GDM1 (cell line): ENCODE results near the gene GNMT.
"Not testable (repeated sequence)": the region's sequence is repeated elsewhere in the genome, so short reads cannot be mapped to it uniquely, and the experiment has no call there.

Experiments used
- DNase-seq: peaks from one replicate; lab custom pipeline; 2025; lab: John Stamatoyannopoulos, UW

Gene GNMT

GRCh38 chr6:42978487-42978838 lies 17.9 kb downstream of the GNMT start:
- DNase-seq: no peak

GRCh38 chr6:42978839-42979522 lies 18.4 kb downstream of the GNMT start, which contains the start of gene PEX6:
TSS of gene PEX6 (minus strand) at chr6:42979181. CDS start at chr6:42979150, 31 bp downstream.
- peak; percentile 91 for DNase-seq

- DNase-seq: no peak
These were observed 19.1 kb downstream of the GNMT start for GRCh38 chr6:42979523-42980177.

GRCh38 chr6:42981836-42982235 lies 21.3 kb downstream of the GNMT start:
- no peak for DNase-seq

- DNase-seq: peak; percentile 96
These were observed 23.7 kb downstream of the GNMT start, which contains the start of gene PPP2R5D for GRCh38 chr6:42984001-42984923. TSS of gene PPP2R5D (plus strand) at chr6:42984570. CDS start at chr6:42984678, 108 bp downstream.

- no peak for DNase-seq
These were observed 24.4 kb downstream of the GNMT start for GRCh38 chr6:42984924-42985475.

- no peak for DNase-seq
These were observed 27.2 kb downstream of the GNMT start for GRCh38 chr6:42987533-42988451.

GRCh38 chr6:42988486-42989020 lies 28.0 kb downstream of the GNMT start:
- no peak for DNase-seq

GRCh38 chr6:42989923-42990322 lies 29.4 kb downstream of the GNMT start:
- no peak for DNase-seq

GRCh38 chr6:42993445-42993844 lies 32.9 kb downstream of the GNMT start:
- no peak for DNase-seq

- no peak for DNase-seq
These were observed 36.0 kb downstream of the GNMT start for GRCh38 chr6:42996513-42996912.

GRCh38 chr6:42998205-42998604 lies 37.7 kb downstream of the GNMT start:
- DNase-seq: not testable (repeated sequence)

- no peak for DNase-seq
These were observed 41.3 kb downstream of the GNMT start for GRCh38 chr6:43001843-43002242.

GRCh38 chr6:43005844-43006243 lies 45.3 kb downstream of the GNMT start:
- DNase-seq: no peak

- no peak for DNase-seq
These were observed 45.7 kb downstream of the GNMT start for GRCh38 chr6:43006251-43006650.

- no peak for DNase-seq
These were observed 46.6 kb downstream of the GNMT start for GRCh38 chr6:43007126-43007525.

- no peak for DNase-seq
These were observed 48.6 kb downstream of the GNMT start for GRCh38 chr6:43009124-43009523.

GRCh38 chr6:43011207-43011606 lies 50.7 kb downstream of the GNMT start:
- no peak for DNase-seq

GRCh38 chr6:43012364-43012763 lies 51.8 kb downstream of the GNMT start:
- no peak for DNase-seq

GRCh38 chr6:43013097-43013842 lies 52.7 kb downstream of the GNMT start:
- peak; percentile 65 for DNase-seq
